CD4-positive, alpha-beta T cell treated with Interleukin-2 at 100 ng/mL for 4 hours (primary cell): ENCODE measurements around the gene PLEKHN1.
"Not testable (repeated sequence)": the region's sequence is repeated elsewhere in the genome, so short reads cannot be mapped to it uniquely, and the experiment has no call there.

ENCODE experiments used
- DNase-seq: peaks from one replicate; pipeline ENCODE4 v3.0.0-alpha.2; 2020; ENCODE audit warnings: low spot score

PLEKHN1 gene

GRCh38 chr1:993379-993995 lies 27.2 kb downstream of the PLEKHN1 start:
- DNase-seq, result no peak

DNA sequence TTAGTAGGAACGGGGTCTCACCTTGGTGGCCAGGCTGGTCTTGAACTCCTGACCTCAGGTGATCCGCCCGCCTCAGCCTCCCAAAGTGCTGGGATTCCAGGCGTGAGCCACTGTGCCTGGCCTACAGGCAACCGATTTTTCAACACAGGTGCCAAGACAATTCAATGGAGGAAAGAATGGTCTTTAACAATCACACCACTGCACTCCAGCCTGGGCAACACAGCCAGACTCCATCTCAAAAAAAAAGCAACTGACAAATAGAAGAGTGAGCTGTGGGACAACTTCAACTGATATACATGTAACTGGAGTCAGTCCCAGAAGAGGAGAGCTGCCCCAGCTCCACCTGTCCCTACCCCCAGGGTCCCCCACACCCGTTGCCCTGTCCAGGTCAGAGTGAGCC lies 28.3 kb downstream of the PLEKHN1 start:
- DNase-seq, result not testable (repeated sequence)

- DNase-seq, result no peak
These were observed 29.7 kb downstream of the PLEKHN1 start for GRCh38 chr1:995665-996633.

DNA sequence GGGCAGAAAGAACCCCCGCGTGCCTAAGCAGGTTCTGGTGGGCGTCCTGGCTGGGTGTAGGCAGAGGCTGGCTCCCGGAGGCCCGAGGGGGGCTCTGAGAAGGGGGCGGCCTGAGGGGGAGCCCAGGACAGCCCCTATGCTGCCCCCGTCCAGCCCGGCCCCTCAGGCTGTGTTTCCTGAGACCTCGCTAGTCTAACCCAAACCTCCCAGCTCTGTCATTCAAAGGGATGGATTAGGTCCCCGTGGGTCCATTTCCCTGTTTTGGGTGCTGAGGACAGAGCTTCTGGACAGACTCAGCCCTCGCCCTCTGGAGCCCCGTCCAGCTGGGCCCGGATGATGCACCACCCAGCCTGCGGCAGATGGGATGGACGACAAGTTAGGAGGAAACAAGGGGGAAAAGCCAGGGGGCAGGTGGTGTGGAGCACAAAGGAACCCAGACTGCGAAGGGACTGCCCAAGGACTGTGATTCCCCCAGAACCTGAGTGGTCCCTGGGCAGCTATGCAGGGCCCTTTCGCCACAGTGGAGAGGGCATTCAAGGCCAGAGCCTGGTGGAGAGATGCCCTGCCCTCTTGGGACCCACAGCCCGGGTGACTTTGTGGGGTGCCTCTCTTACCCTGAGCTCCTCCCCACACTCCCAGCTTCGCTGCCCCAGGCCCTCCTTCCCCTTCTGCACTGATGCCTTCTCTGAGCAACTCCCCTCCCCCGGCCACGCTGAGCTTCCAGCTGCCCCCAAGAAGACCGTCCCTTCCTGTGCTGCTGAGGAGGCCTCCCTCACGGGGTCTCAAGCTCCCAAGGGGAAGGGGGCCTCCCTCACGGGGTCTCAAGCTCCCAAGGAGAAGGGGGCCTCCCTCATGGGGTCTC lies 30.8 kb downstream of the PLEKHN1 start:
- DNase-seq, result no peak

- no peak for DNase-seq
These were observed 31.4 kb downstream of the PLEKHN1 start for GRCh38 chr1:997713-997992.

- DNase-seq, result no peak
These were observed 31.9 kb downstream of the PLEKHN1 start for GRCh38 chr1:997993-998744.

- DNase-seq, result no peak
These were observed 32.4 kb downstream of the PLEKHN1 start for GRCh38 chr1:998745-998994.

GRCh38 chr1:998995-999724 lies 32.9 kb downstream of the PLEKHN1 start:
- DNase-seq, result peak; percentile 12

- peak; percentile 51 for DNase-seq
These were observed 33.6 kb downstream of the PLEKHN1 start, which contains the start of gene HES4 for GRCh38 chr1:999725-1000356. Gene HES4, minus strand, starts transcription at chr1:1000097. Its CDS starts 124 bp downstream, at chr1:999973.

DNA sequence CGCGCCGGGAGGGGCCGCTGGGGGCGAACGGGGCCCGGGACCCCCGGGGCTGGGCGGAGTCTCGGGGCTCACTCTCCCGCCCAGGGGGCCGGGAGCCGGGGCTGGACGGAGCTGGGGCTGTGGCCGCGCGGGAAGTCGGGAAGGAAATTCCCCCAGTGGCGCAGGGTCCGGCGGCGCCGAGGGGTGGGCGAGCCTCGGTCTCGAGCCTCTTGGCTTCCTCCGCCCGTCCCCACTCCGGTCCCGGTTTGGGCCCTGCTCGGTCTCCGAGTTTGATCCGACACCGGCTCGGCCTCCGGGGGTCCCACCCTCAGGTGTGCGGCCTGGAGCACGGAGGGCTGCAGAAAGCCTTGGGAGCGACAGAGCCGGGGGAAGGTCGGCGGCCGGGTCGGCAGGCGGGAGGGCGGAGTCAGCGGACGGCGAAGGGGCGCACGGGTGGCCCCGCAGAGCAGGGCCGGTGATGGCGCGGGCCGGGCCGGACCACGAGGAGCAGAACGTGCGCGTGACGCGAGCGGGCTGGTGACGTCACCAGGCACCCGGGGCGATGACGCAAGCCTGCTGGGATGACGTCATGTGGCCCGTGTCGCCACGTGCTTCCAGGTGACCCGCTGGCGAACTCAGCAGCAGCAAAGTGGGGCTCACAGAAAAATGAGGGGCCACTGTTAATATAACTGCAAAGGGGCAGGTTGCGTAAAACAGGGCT lies 34.2 kb downstream of the PLEKHN1 start:
- peak; percentile 58 for DNase-seq

DNA sequence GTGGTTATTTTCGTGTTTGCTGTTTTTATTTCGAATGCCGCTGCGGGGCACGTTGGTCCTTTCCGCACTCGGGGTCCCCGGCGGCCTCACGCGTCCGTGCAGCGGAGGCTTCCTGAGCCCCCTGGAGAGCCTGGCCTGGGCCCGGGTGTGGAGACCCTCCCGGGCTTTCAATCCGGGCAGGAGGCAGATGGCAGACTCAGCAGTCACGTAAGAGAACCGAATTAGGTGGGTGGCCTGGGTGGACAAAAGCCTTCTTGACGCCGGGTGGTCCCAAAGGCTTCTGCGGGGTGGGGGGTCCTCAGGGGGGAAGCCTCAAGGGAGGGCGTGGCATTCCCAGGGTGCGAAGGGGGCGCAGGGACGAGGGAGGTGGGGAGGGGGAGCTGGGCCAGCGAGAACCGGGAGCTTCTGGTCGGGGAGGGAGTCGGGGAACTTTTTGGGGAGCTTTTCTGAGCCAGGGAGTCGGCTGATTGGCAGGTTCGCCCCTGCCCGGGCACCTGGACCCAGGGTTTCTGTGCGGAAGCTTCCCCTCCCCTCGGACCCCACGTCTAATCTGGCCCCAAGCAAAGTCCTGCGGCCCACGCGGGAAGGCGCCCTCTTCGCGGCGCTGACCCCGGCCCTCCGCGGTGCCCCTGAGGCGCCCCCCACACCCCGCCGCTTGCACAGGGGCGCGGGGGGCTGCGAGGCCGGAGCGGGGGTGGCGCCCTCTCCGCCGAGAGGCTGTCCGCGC lies 34.9 kb downstream of the PLEKHN1 start:
- DNase-seq, result no peak

DNA sequence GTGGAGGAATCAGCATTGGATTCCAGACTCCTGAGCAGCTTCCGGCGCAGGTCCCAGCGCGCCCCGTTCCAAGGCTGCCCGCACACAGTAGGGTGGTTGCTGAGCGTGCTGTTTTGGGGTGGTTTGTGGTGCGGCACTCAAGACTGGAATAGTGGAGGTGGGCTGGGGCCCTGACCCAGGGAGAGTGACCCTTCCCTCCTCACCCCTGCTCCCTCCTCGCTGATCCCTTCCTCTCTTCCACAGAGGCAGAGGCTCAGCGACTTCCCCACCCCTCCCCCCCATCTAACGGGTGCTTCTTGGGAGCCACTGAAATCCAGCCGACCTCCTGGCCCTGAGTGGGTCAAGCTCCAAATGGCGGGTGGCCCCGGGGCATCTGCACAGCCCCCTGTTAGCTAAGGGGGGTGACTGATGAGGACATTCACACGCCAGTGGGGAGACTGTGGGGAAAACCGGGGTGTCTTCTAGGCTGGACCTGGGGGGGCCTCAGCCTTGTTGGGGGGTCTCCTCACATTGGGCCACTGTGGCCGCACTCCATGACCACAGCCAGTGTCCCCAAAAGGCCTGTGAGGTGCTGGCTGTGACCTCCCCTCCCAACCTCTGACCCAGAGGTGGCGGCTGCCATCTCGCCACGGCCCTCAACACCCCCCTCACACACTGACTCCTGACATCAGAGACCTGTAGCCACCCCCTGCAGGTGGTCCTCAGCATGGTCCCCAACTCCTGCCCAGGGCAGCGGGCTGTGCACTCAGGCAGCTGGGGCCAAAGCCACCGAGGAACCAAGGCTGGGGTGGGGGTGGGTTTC lies 37.5 kb downstream of the PLEKHN1 start:
- no peak for DNase-seq

GRCh38 chr1:1004420-1004779 lies 38.1 kb downstream of the PLEKHN1 start:
- DNase-seq, result no peak

GRCh38 chr1:1004780-1005697 lies 38.8 kb downstream of the PLEKHN1 start:
- DNase-seq, result no peak

DNA sequence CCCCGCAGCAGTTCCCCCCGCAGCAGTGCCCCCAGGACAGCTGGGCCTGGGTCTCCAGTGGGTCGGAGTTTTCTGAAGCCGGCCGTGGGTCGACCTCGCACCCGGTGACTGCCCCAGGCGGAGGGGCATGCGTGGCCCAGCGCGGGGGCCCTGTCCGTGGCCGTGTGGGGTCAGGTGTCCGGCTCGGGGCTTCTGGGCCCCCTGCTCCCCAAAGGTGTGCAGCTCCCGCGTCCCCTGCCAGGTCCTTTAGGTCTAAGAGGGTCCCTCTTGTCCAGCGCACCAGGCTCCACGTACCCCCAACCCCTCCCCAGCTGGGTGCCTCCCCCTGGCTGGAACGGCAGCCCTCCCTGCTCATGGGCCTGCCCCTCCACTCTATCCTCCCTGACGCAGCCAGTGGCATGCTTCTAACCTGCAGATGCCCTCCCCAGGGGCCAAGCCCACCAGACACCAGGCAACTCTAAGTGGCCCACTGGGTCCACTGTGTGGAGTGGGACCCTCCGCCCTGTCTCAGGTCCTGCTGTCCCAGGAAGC lies 39.6 kb downstream of the PLEKHN1 start:
- DNase-seq, result no peak

- no peak for DNase-seq
These were observed 40.2 kb downstream of the PLEKHN1 start for GRCh38 chr1:1006305-1007159.
